H9 (cell line): ENCODE results near the gene ADAMTS16. TPM values are rescaled to one million over a fixed set of nuclear protein-coding genes. Genes with fewer than 3 reads are reported as not detected.

ENCODE experiments used
- DNase-seq: peaks from one replicate; pipeline ENCODE4 v3.0.0-alpha.2; 2017
- H2AFZ ChIP-seq: one replicate; pipeline ENCODE4 v1.6.1; 2013; ENCODE audit warnings: mild to moderate bottlenecking, low read length, control low read depth, moderate library complexity
- H2AK5ac ChIP-seq: 2 replicates; pipeline ENCODE4 v1.6.1; 2013; ENCODE audit warnings: low read length, control low read depth, mixed read lengths; ENCODE audit not compliant: insufficient read length
- H2BK120ac ChIP-seq: one replicate; pipeline ENCODE4 v1.6.1; 2013; ENCODE audit warnings: low read depth, mild to moderate bottlenecking, low read length, control low read depth, inconsistent platforms; ENCODE audit not compliant: poor library complexity, severe bottlenecking
- H2BK12ac ChIP-seq: 2 replicates; pipeline ENCODE4 v1.6.1; 2013; ENCODE audit warnings: low read length, control low read depth, mixed read lengths, low read depth; ENCODE audit not compliant: insufficient read length
- H2BK15ac ChIP-seq: 2 replicates; pipeline ENCODE4 v1.6.1; 2013; ENCODE audit warnings: low read depth, low read length, control low read depth
- H2BK20ac ChIP-seq: one replicate; pipeline ENCODE4 v1.6.1; 2013; ENCODE audit warnings: low read depth, mild to moderate bottlenecking, low read length, control low read depth, inconsistent platforms; ENCODE audit not compliant: poor library complexity, severe bottlenecking
- H2BK5ac ChIP-seq: 2 replicates; pipeline ENCODE4 v1.6.1; 2013; ENCODE audit warnings: low read length, control low read depth, mixed read lengths; ENCODE audit not compliant: insufficient read length
- H3K14ac ChIP-seq: 2 replicates; pipeline ENCODE4 v1.6.1; 2013; ENCODE audit warnings: low read length, control low read depth; ENCODE audit not compliant: insufficient read depth
- H3K18ac ChIP-seq: 2 replicates; pipeline ENCODE4 v1.6.1; 2013; ENCODE audit warnings: low read depth, mild to moderate bottlenecking, mixed read lengths, low read length, control low read depth; ENCODE audit not compliant: insufficient read length
- H3K23ac ChIP-seq: 2 replicates; pipeline ENCODE4 v1.6.1; 2013; ENCODE audit warnings: low read length, control low read depth, mixed read lengths, low read depth; ENCODE audit not compliant: insufficient read length
- H3K23me2 ChIP-seq: 2 replicates; pipeline ENCODE4 v1.6.1; 2013; ENCODE audit warnings: low read depth, mild to moderate bottlenecking, mixed read lengths, low read length, control low read depth; ENCODE audit not compliant: insufficient read length, poor library complexity, severe bottlenecking
- H3K27ac ChIP-seq: 2 replicates; pipeline ENCODE4 v1.5.1; 2013; ENCODE audit warnings: low read length, control low read depth, mixed read lengths, low read depth; ENCODE audit not compliant: insufficient read length
- H3K27me3 ChIP-seq: 2 replicates; pipeline ENCODE4 v1.6.1; 2013; ENCODE audit warnings: low read length, control low read depth, inconsistent platforms; ENCODE audit not compliant: insufficient read depth
- H3K4ac ChIP-seq: 2 replicates; pipeline ENCODE4 v1.6.1; 2013; ENCODE audit warnings: low read depth, mild to moderate bottlenecking, control low read depth, inconsistent platforms, low read length, moderate library complexity
- H3K4me1 ChIP-seq: 2 replicates; pipeline ENCODE4 v1.6.1; 2013; ENCODE audit warnings: low read length, control low read depth, inconsistent platforms; ENCODE audit not compliant: insufficient read depth
- H3K4me2 ChIP-seq: 2 replicates; pipeline ENCODE4 v1.6.1; 2013; ENCODE audit warnings: low read length, control low read depth, mixed read lengths; ENCODE audit not compliant: insufficient read length, insufficient read depth
- H3K56ac ChIP-seq: 2 replicates; pipeline ENCODE4 v1.6.1; 2013; ENCODE audit warnings: low read depth, mild to moderate bottlenecking, mixed read lengths, low read length, control low read depth; ENCODE audit not compliant: insufficient read length
- H3K79me1 ChIP-seq: 2 replicates; pipeline ENCODE4 v1.6.1; 2013; ENCODE audit warnings: low read depth, mild to moderate bottlenecking, moderate library complexity, low read length, control low read depth, inconsistent platforms; ENCODE audit not compliant: insufficient read depth, poor library complexity, severe bottlenecking
- H3K79me2 ChIP-seq: 2 replicates; pipeline ENCODE4 v1.6.1; 2013; ENCODE audit warnings: low read length, control low read depth, inconsistent platforms; ENCODE audit not compliant: insufficient read depth
- H3K9ac ChIP-seq: 2 replicates; pipeline ENCODE4 v1.6.1; 2013; ENCODE audit warnings: low read length, control low read depth, mixed read lengths; ENCODE audit not compliant: insufficient read length; ENCODE audit errors: extremely low read depth
- H3K9me3 ChIP-seq: one replicate; pipeline ENCODE4 v1.6.1; 2013; ENCODE audit warnings: low read depth, low read length, inconsistent platforms; ENCODE audit not compliant: control insufficient read depth
- H3T11ph ChIP-seq: one replicate; pipeline ENCODE4 v1.6.1; 2013; ENCODE audit warnings: mild to moderate bottlenecking, low read length, control low read depth, inconsistent platforms
- H4K20me1 ChIP-seq: one replicate; pipeline ENCODE4 v1.6.1; 2013; ENCODE audit not compliant: control insufficient read depth, insufficient read length, insufficient read depth
- H4K5ac ChIP-seq: 2 replicates; pipeline ENCODE4 v1.6.1; 2013; ENCODE audit warnings: low read depth, mild to moderate bottlenecking, mixed read lengths, low read length, control low read depth; ENCODE audit not compliant: insufficient read length
- H4K8ac ChIP-seq: replicated peaks from 2 replicates; pipeline ENCODE4 v1.6.1; 2013; ENCODE audit warnings: low read length, control low read depth, mixed read lengths, low read depth; ENCODE audit not compliant: insufficient read length
- H4K91ac ChIP-seq: 2 replicates; pipeline ENCODE4 v1.6.1; 2013; ENCODE audit warnings: low read depth, mild to moderate bottlenecking, moderate library complexity, mixed read lengths, low read length, control low read depth; ENCODE audit not compliant: insufficient read length
- H3K27ac Mint-ChIP-seq, 3 experiments: 2 replicates in 2 of 3; 3 replicates in 1 of 3; pipeline ENCODE4 v1.8.0; 2020 to 2021; ENCODE audit warnings: mixed read lengths in 3 of 3, mild to moderate bottlenecking in 1 of 3, moderate library complexity in 1 of 3
- H3K27me3 Mint-ChIP-seq: 2 replicates; pipeline ENCODE4 v1.8.0; 2021; ENCODE audit warnings: low read depth, mild to moderate bottlenecking, moderate library complexity, mixed read lengths
- H3K36me3 Mint-ChIP-seq, 3 experiments: 2 replicates in 2 of 3; 3 replicates in 1 of 3; pipeline ENCODE4 v1.8.0; 2020 to 2021; ENCODE audit warnings: low read depth in 3 of 3, mixed read lengths in 3 of 3; ENCODE audit not compliant: insufficient read depth in 1 of 3
- H3K4me1 Mint-ChIP-seq, 2 experiments: 2 replicates each; pipeline ENCODE4 v1.8.0; 2020; ENCODE audit warnings: mixed read lengths in 2 of 2
- H3K4me3 Mint-ChIP-seq, 2 experiments: 2 replicates in 1 of 2; 3 replicates in 1 of 2; pipeline ENCODE4 v1.8.0; 2020 to 2021; ENCODE audit warnings: mild to moderate bottlenecking in 2 of 2, mixed read lengths in 2 of 2, moderate library complexity in 1 of 2
- H3K9me3 Mint-ChIP-seq, 2 experiments: 2 replicates in 1 of 2; 3 replicates in 1 of 2; pipeline ENCODE4 v1.8.0; 2020; ENCODE audit warnings: mild to moderate bottlenecking in 2 of 2, mixed read lengths in 2 of 2, moderate library complexity in 1 of 2
- WGBS: extraction: QIAGEN DNeasy Blood & Tissue Kit; methylation state at CpG from one replicate; pipeline ENCODE4 v1.1.7; 2013; ENCODE audit warnings: missing lambda C conversion rate, low lambda C conversion rate, mixed read lengths; ENCODE audit not compliant: insufficient read length; ENCODE audit errors: extremely low coverage; 5-methylcytosine and 5-hydroxymethylcytosine counted together
- total RNA-seq: library from RNA; stranded (reverse); gene quantifications from 2 replicates; pipeline ENCODE4 v1.2.1, GENCODE V29; 2021
- TF ChIP-seq, protein P1 (sequence below): fragments of 200-600 bp; sonication (generic); conservative IDR thresholded peaks from 3 replicates; pipeline ENCODE4 v1.8.0; 2021; ENCODE audit warnings: antibody characterized with exemption, mild to moderate bottlenecking

ADAMTS16 gene
- total RNA-seq, 1 experiment from 2014 or later, result 4.5 TPM

DNA sequence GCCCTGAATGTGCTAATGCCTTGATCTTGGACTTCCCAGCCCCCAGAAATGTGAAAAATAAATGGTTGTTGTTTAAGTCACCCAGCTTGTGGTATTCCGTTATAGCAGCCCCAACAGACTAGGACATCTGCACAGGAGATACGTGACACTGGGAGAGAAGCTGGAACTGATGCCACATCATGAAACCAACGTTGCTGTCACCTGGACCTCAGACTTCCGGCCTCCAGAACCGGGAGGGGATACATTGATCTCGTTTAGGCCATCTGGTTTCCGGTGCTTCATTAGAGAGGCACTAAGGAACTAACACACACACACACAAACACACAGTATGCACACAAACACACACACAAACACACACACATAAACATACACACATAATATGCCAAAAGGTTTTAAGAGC, 207.3 kb downstream of the ADAMTS16 start:
- H3K14ac ChIP-seq, result no peak overlapping the region
- H3K4me2 ChIP-seq, result no peak overlapping the region
- H2BK20ac ChIP-seq, result no peak overlapping the region
- no peak overlapping the region for H3K18ac ChIP-seq
- no peak overlapping the region for H2BK12ac ChIP-seq
- no peaks in the 10 kb centered on the region; a peak in 2 of 7 replicates for H3K36me3 Mint-ChIP-seq
- no peak overlapping the region for H2BK120ac ChIP-seq
- TF ChIP-seq, protein P1, sequence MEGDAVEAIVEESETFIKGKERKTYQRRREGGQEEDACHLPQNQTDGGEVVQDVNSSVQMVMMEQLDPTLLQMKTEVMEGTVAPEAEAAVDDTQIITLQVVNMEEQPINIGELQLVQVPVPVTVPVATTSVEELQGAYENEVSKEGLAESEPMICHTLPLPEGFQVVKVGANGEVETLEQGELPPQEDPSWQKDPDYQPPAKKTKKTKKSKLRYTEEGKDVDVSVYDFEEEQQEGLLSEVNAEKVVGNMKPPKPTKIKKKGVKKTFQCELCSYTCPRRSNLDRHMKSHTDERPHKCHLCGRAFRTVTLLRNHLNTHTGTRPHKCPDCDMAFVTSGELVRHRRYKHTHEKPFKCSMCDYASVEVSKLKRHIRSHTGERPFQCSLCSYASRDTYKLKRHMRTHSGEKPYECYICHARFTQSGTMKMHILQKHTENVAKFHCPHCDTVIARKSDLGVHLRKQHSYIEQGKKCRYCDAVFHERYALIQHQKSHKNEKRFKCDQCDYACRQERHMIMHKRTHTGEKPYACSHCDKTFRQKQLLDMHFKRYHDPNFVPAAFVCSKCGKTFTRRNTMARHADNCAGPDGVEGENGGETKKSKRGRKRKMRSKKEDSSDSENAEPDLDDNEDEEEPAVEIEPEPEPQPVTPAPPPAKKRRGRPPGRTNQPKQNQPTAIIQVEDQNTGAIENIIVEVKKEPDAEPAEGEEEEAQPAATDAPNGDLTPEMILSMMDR, result no peak
- no peaks in the 10 kb centered on the region for H3K79me1 ChIP-seq
- H3K4me3 Mint-ChIP-seq, result no peak overlapping the region
- H3K56ac ChIP-seq, result no peak overlapping the region
- no peak overlapping the region for H4K91ac ChIP-seq
- H3K4ac ChIP-seq, result no peak overlapping the region
- no peak overlapping the region for H3K9ac ChIP-seq
- H2BK15ac ChIP-seq, result no peak overlapping the region
- H2AK5ac ChIP-seq, result no peak overlapping the region
- no peak for DNase-seq
- H3K27me3 ChIP-seq, result no peaks in the 10 kb centered on the region
- no CpG with 5 or more reads among the region's 7 CpGs for WGBS
- no peak overlapping the region for H3K27ac ChIP-seq
- no peak overlapping the region for H4K5ac ChIP-seq
- H4K20me1 ChIP-seq, result no peaks in the 10 kb centered on the region
- H2AFZ ChIP-seq, result no peak overlapping the region
- no peak overlapping the region for H2BK5ac ChIP-seq
- H3K27ac Mint-ChIP-seq, result no peak overlapping the region; a peak in 1 of 7 replicates
- H3K23me2 ChIP-seq, result no peaks in the 10 kb centered on the region
- H3K4me1 ChIP-seq, result peaks cover 2% of the 10 kb centered on the region; the same call in 1 of the 2 replicates
- no peaks in the 10 kb centered on the region; a peak in 1 of 5 replicates for H3K9me3 Mint-ChIP-seq
- no peak overlapping the region for H3K23ac ChIP-seq
- no peaks in the 10 kb centered on the region for H3K9me3 ChIP-seq
- peaks cover 18 to 23% of the 10 kb centered on the region in 2 experiments for H3K4me1 Mint-ChIP-seq
- H3K79me2 ChIP-seq, result no peaks in the 10 kb centered on the region
- H3K27me3 Mint-ChIP-seq, result no peaks in the 10 kb centered on the region
- H3T11ph ChIP-seq, result no peak overlapping the region
- no peak overlapping the region for H4K8ac ChIP-seq
